HUES48 (cell line): ENCODE data around the gene NFS1.

ENCODE experiments used
- H3K27ac ChIP-seq: one replicate; pipeline ENCODE4 v1.7.0; 2013; ENCODE audit warnings: low read depth, low read length, inconsistent platforms
- H3K27me3 ChIP-seq: 2 replicates; pipeline ENCODE4 v1.6.1; 2013; ENCODE audit warnings: mild to moderate bottlenecking, low read length; ENCODE audit not compliant: control insufficient read depth, insufficient read depth
- H3K36me3 ChIP-seq: 2 replicates; pipeline ENCODE4 v1.6.1; 2013; ENCODE audit warnings: low read length; ENCODE audit not compliant: control insufficient read depth, insufficient read depth
- H3K4me1 ChIP-seq: 2 replicates; pipeline ENCODE4 v1.6.1; 2013; ENCODE audit warnings: mild to moderate bottlenecking, low read length; ENCODE audit not compliant: control insufficient read depth, insufficient read depth
- H3K4me3 ChIP-seq: 2 replicates; pipeline ENCODE4 v1.5.1; 2013; ENCODE audit warnings: mild to moderate bottlenecking, low read depth, low read length
- H3K9ac ChIP-seq: 2 replicates; pipeline ENCODE4 v1.6.1; 2013; ENCODE audit warnings: mild to moderate bottlenecking, low read depth, low read length, moderate library complexity
- H3K9me3 ChIP-seq: 2 replicates; pipeline ENCODE4 v1.6.1; 2013; ENCODE audit warnings: low read length; ENCODE audit not compliant: control insufficient read depth, insufficient read depth

Gene NFS1

DNA sequence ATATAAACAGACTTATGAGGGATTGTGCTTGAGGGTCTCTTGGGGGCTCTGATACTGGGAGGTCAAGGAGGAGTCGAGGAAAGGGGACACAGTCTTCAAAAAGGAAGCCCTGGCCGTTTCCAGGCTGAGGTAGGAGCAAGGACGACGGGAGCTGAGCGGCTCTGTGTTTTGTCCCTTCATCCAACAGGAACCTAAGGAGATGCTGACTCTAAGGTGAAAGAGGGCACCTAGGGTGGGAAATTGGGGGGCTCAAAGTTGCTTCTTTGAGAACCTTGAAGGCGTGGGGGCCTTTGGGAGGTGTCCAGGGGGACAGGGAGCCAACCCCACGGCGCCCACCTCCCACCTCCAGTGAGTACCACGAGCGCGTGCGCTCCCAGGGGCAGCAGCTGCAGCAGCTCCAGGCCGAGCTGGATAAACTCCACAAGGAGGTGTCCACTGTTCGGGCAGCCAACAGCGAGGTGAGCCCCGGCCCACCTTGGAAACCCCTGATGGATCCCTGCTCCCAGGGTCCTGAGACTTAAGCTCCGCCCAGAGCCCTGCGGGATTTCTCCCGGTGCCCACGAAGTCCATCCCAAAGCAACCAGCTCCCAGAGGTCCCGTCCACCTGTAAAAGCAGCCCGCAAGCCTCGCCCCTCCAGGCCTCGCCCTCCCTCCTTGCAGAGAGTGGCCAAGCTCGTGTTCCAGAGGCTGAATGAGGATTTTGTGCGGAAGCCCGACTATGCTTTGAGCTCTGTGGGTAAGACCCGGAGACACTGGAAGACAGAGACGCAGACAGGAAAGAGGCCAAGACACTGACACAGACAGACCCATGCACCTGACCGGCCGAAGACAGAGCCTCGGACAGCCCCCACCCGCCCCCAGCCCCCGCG, 80.7 kb downstream of the NFS1 start:
- Histone ChIP-seq H3K9ac (no peak overlapping the region), H3K27ac (no peak overlapping the region), H3K36me3 (peaks cover 8% of the 10 kb centered on the region; the same call in 1 of the 2 replicates), H3K27me3 (peaks cover 18% of the 10 kb centered on the region), H3K4me3 (peak overlapping the region; percentile 65), H3K9me3 (no peaks in the 10 kb centered on the region), H3K4me1 (peaks cover 10% of the 10 kb centered on the region)
